SIG-M5 treated with dmso at 0.1 percent for 504 hours (cell line): ENCODE results near the gene MED27.

ENCODE experiments used
- DNase-seq: peaks from one replicate; lab custom pipeline; 2025; ENCODE audit not compliant: unreplicated experiment; lab: John Stamatoyannopoulos, UW

MED27 gene

GRCh38 chr9:132044176-132044875 is 35.3 kb downstream of the MED27 start:
- DNase-seq, result no peak

GRCh38 chr9:132043708-132044107 is 36.0 kb downstream of the MED27 start:
- no peak for DNase-seq

- DNase-seq, result no peak
These were observed 37.3 kb downstream of the MED27 start for GRCh38 chr9:132042324-132042723.

GRCh38 chr9:132041798-132042197 is 37.9 kb downstream of the MED27 start:
- DNase-seq, result no peak

- no peak for DNase-seq
These were observed 38.9 kb downstream of the MED27 start for GRCh38 chr9:132040808-132041207.

GRCh38 chr9:132040246-132040645 is 39.4 kb downstream of the MED27 start:
- no peak for DNase-seq

GRCh38 chr9:132039284-132039683 is 40.4 kb downstream of the MED27 start:
- DNase-seq, result no peak

GRCh38 chr9:132037458-132037857 is 42.2 kb downstream of the MED27 start:
- no peak for DNase-seq

- no peak for DNase-seq
These were observed 43.1 kb downstream of the MED27 start for GRCh38 chr9:132036521-132036920.

- DNase-seq, result no peak
These were observed 44.0 kb downstream of the MED27 start for GRCh38 chr9:132035679-132036078.

GRCh38 chr9:132032238-132032950 is 47.3 kb downstream of the MED27 start:
- DNase-seq, result no peak

- DNase-seq, result no peak
These were observed 48.0 kb downstream of the MED27 start for GRCh38 chr9:132031467-132032237.

GRCh38 chr9:132030626-132031325 is 48.9 kb downstream of the MED27 start:
- DNase-seq, result no peak

- no peak for DNase-seq
These were observed 51.7 kb downstream of the MED27 start for GRCh38 chr9:132027752-132028663.

GRCh38 chr9:132026932-132027585 is 52.6 kb downstream of the MED27 start:
- DNase-seq, result no peak

- DNase-seq, result no peak
These were observed 53.9 kb downstream of the MED27 start for GRCh38 chr9:132025766-132026165.

GRCh38 chr9:132024589-132024988 is 55.1 kb downstream of the MED27 start:
- DNase-seq, result no peak

GRCh38 chr9:132023419-132024180 is 56.1 kb downstream of the MED27 start:
- DNase-seq, result no peak
